Fibroblast of lung (primary cell): ENCODE results near the gene AMMECR1. TPM values are rescaled to one million over a fixed set of nuclear protein-coding genes. Genes with fewer than 3 reads are reported as not detected.

ENCODE experiments used
- DNase-seq, 2 donors: peaks; one replicate each; pipeline versions ENCODE4 v3.0.0 to v3.0.0-alpha.2; 2010; ENCODE audit warnings: low read depth in 2 of 2
- H2AFZ ChIP-seq: 2 replicates; pipeline ENCODE4 v1.5.1; 2012; ENCODE audit warnings: low read length, control low read depth, inconsistent platforms
- H3K27ac ChIP-seq: 2 replicates; pipeline ENCODE4 v1.5.1; 2011; ENCODE audit warnings: low read length, control low read depth; ENCODE audit not compliant: insufficient read depth
- H3K27me3 ChIP-seq: 2 replicates; pipeline ENCODE4 v1.5.1; 2011; ENCODE audit warnings: mild to moderate bottlenecking, low read length; ENCODE audit not compliant: control insufficient read depth, insufficient read depth
- H3K36me3 ChIP-seq: 2 replicates; pipeline ENCODE4 v1.5.1; 2011; ENCODE audit warnings: low read length; ENCODE audit not compliant: control insufficient read depth, insufficient read depth
- H3K4me1 ChIP-seq: 2 replicates; pipeline ENCODE4 v1.5.1; 2011; ENCODE audit warnings: low read length; ENCODE audit not compliant: control insufficient read depth, insufficient read depth; ENCODE audit errors: extremely low read depth
- H3K4me2 ChIP-seq: 2 replicates; pipeline ENCODE4 v1.5.1; 2011; ENCODE audit warnings: low read length, control low read depth; ENCODE audit not compliant: insufficient read depth; ENCODE audit errors: extremely low read depth
- H3K4me3 ChIP-seq, 4 experiments: fragments of 200-600 bp in 1 of 4; sonication (generic) in 1 of 4; replicated peaks in 1 of 4; 2 replicates each; pipeline ENCODE4 v1.5.1; 2011 to 2016; ENCODE audit warnings: low read length in 4 of 4, low read depth in 3 of 4, mild to moderate bottlenecking in 3 of 4, control low read depth in 2 of 4, inconsistent platforms in 1 of 4, mixed read lengths in 1 of 4; ENCODE audit not compliant: insufficient read depth in 1 of 4; ENCODE audit errors: control extremely low read depth in 1 of 4
- H3K79me2 ChIP-seq: 2 replicates; pipeline ENCODE4 v1.5.1; 2012; ENCODE audit warnings: mild to moderate bottlenecking, low read length, inconsistent platforms; ENCODE audit not compliant: control insufficient read depth, insufficient read depth
- H3K9ac ChIP-seq: 2 replicates; pipeline ENCODE4 v1.5.1; 2011; ENCODE audit warnings: mild to moderate bottlenecking, low read length, control low read depth; ENCODE audit not compliant: insufficient read depth
- H3K9me3 ChIP-seq: 2 replicates; pipeline ENCODE4 v1.5.1; 2012; ENCODE audit warnings: low read depth, low read length; ENCODE audit not compliant: control insufficient read depth, insufficient read depth
- H4K20me1 ChIP-seq: 2 replicates; pipeline ENCODE4 v1.5.1; 2011; ENCODE audit warnings: low read length; ENCODE audit not compliant: control insufficient read depth, insufficient read depth; ENCODE audit errors: extremely low read depth
- CTCF ChIP-seq, 2 donors: IDR thresholded peaks in 1 of 2; conservative IDR thresholded peaks in 1 of 2; 1 replicate in 1 of 2; 2 replicates in 1 of 2; pipeline ENCODE4 v1.5.1; 2011 to 2012; ENCODE audit warnings: low read length in 2 of 2, control low read depth in 1 of 2, inconsistent platforms in 1 of 2, low read depth in 1 of 2, mild to moderate bottlenecking in 1 of 2
- EZH2 ChIP-seq: IDR thresholded peaks from 2 replicates; pipeline ENCODE4 v1.5.1; 2012; ENCODE audit warnings: low read length, control low read depth, mild to moderate bottlenecking; ENCODE audit errors: missing control alignments
- polyA plus RNA-seq, 2 donors: library from polyadenylated mRNA; depleted of rRNA in 1 of 2; stranded (reverse) in 1 of 2; unstranded in 1 of 2; fragments of >200 nt; gene quantifications; 2 replicates each; pipeline ENCODE4 v1.2.1, GENCODE V29; 2011 to 2012; ENCODE audit warnings: missing spikeins in 1 of 2
- total RNA-seq: library from RNA; depleted of rRNA; stranded (reverse); fragments of >200 nt; gene quantifications from 2 replicates; pipeline ENCODE4 v1.2.1, GENCODE V29; 2014

AMMECR1 gene
- total and polyA plus RNA-seq, 2 donors (not counting 1 experiment from before 2014, with no cell fraction given): 7.6 to 9.2 TPM

DNA sequence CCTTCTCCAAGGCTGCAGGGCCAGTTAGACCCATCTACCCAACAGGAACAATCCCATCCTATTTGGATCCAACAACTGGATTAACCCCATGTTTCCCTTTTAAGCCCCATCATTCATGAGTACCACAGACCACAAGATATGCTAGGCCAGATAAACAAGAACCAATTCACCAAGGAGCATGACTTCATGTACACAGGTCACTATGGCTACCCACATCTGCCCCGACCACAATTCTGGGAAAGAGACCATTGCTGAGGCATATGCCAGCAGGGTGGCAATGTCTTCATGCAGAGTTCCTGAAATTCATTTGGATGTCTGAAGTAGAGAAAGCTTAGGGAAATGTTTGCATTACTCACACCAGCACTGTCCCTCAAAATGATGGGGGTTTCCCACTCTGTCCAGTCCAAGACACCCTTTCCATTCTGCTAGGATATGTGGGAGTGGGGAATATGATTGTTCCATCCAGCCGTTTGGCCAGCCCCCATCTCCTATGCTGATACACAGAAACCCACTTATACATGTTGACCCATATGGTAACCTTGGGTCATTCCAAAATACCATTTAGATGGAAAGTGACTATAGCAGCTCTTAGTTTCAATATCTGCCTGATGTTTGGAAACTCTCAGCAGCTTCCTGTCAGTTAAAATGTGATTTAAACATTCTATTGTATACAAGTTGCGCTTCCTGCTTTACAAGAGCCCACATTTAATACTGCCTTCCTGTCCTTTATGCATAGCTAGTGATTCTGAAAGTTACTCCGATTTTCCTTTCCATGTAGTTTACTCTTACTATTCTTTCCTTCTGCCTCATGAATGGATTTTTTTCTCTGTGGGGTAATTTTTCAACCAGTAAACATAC is 129.0 kb downstream of the AMMECR1 start:
- Histone ChIP-seq H3K4me3 (no peak overlapping the region), H3K79me2 (no peaks in the 10 kb centered on the region), H3K4me2 (no peak overlapping the region), H2AFZ (no peak overlapping the region), H3K36me3 (no peaks in the 10 kb centered on the region), H3K9ac (no peak overlapping the region), H3K27me3 (no peaks in the 10 kb centered on the region), H4K20me1 (no peaks in the 10 kb centered on the region), H3K4me1 (peaks cover 2% of the 10 kb centered on the region), H3K27ac (no peak overlapping the region), H3K9me3 (no peaks in the 10 kb centered on the region)
- no peak for DNase-seq
- no peak for TF ChIP-seq CTCF (conservative IDR thresholded peaks at IDR 0.05 in 1 of 2, IDR thresholded peaks at IDR 0.05 in 1 of 2; ENCODE audit: low read depth in 1 of 2, low read length in 2 of 2)
- no peak for TF ChIP-seq EZH2

DNA sequence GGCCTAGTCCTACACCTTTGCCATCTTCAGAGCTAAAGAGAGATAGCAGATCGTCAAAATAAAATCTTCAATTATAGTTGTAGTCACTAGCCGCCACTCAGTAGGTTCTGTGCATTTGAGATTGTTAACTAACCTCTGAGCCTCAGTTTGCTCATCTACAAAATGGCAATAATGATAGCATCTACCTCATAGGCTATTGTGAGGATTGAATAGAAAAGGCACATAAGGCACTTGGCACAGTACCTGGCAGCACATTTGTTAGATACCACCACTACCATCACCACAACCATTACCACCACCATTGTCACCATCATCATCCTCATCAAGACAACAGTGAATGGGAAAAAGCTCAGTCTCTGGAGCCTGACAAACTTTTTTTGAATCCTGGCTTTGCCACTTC is 134.6 kb downstream of the AMMECR1 start:
- DNase-seq: no peak
- Histone ChIP-seq H3K9ac (no peak overlapping the region), H3K79me2 (no peaks in the 10 kb centered on the region), H3K27me3 (no peaks in the 10 kb centered on the region), H3K9me3 (no peaks in the 10 kb centered on the region), H2AFZ (no peak overlapping the region), H3K4me3 (no peak overlapping the region), H3K36me3 (no peaks in the 10 kb centered on the region), H4K20me1 (no peaks in the 10 kb centered on the region), H3K4me1 (peaks cover 8% of the 10 kb centered on the region), H3K27ac (no peak overlapping the region), H3K4me2 (no peak overlapping the region)
- TF ChIP-seq EZH2 (no peak), CTCF (conservative IDR thresholded peaks at IDR 0.05 in 1 of 2, IDR thresholded peaks at IDR 0.05 in 1 of 2; ENCODE audit: low read depth in 1 of 2, low read length in 2 of 2) (no peak)

GRCh38 chrX:110182865-110183264 is 135.0 kb downstream of the AMMECR1 start:
- Histone ChIP-seq H3K4me2 (no peak overlapping the region), H3K4me3 (no peak overlapping the region), H2AFZ (no peak overlapping the region), H3K27ac (no peak overlapping the region), H3K4me1 (peaks cover 8% of the 10 kb centered on the region), H3K36me3 (no peaks in the 10 kb centered on the region), H3K79me2 (no peaks in the 10 kb centered on the region), H3K27me3 (no peaks in the 10 kb centered on the region), H3K9ac (no peak overlapping the region), H3K9me3 (no peaks in the 10 kb centered on the region), H4K20me1 (no peaks in the 10 kb centered on the region)
- TF ChIP-seq EZH2 (no peak), CTCF (conservative IDR thresholded peaks at IDR 0.05 in 1 of 2, IDR thresholded peaks at IDR 0.05 in 1 of 2; ENCODE audit: low read depth in 1 of 2, low read length in 2 of 2) (no peak)
- DNase-seq: no peak
